Breast epithelium (tissue), 4 donors: ENCODE data around the gene PRKAB1. TPM values are rescaled to one million over a fixed set of nuclear protein-coding genes. Genes with fewer than 3 reads are reported as not detected.

Source experiments
- DNase-seq, 2 donors: peaks; one replicate each; pipeline ENCODE4 v3.0.0-alpha.2; 2019; ENCODE audit warnings: low spot score in 2 of 2
- H3K27ac ChIP-seq, 2 donors: fragments of 200-600 bp; sonication (generic) in 1 of 2; one replicate each; pipeline ENCODE4 v1.5.1; 2016 to 2019; ENCODE audit warnings: mild to moderate bottlenecking in 1 of 2
- H3K27me3 ChIP-seq, 2 donors: fragments of 200-600 bp; sonication (generic) in 1 of 2; one replicate each; pipeline versions ENCODE4 v1.5.1 to v1.6.0; 2017 to 2019; ENCODE audit warnings: control low read depth in 1 of 2, mild to moderate bottlenecking in 1 of 2
- H3K36me3 ChIP-seq: fragments of 200-600 bp; one replicate; pipeline ENCODE4 v1.5.1; 2019
- H3K4me1 ChIP-seq, 2 donors: fragments of 200-600 bp; sonication (generic); one replicate each; pipeline ENCODE4 v1.5.1; 2016 to 2019; ENCODE audit warnings: control low read depth in 1 of 2
- H3K4me3 ChIP-seq, 3 donors: fragments of 200-600 bp; sonication (generic); 1 replicate in 2 of 3; 2 replicates in 1 of 3; pipeline ENCODE4 v1.5.1; 2016 to 2019; ENCODE audit warnings: mild to moderate bottlenecking in 3 of 3, moderate library complexity in 2 of 3
- H3K9me3 ChIP-seq, 2 donors: fragments of 200-600 bp; sonication (generic) in 1 of 2; one replicate each; pipeline ENCODE4 v1.5.1; 2016 to 2019; ENCODE audit warnings: control low read depth in 1 of 2
- POLR2A ChIP-seq: fragments of 450-650 bp; IDR thresholded peaks from one replicate; pipeline ENCODE4 v1.6.1; 2016; ENCODE audit warnings: antibody characterized with exemption, mild to moderate bottlenecking, moderate library complexity
- POLR2AphosphoS5 ChIP-seq, 3 donors: sonication (generic); formaldehyde crosslinking; IDR thresholded peaks; one replicate each; pipeline ENCODE4 v1.6.1; 2017; ENCODE audit warnings: antibody characterized with exemption in 3 of 3
- intact Hi-C: fragments of 100-400 bp; cut with DNase I; formaldehyde crosslinking; loops from one replicate; pipeline ENCODE4 v1.15.1; 2023; ENCODE audit warnings: low total_unique reads
- total RNA-seq, 3 donors: library from RNA; depleted of rRNA; stranded (reverse); fragments of >200 nt; gene quantifications; one replicate each; pipeline ENCODE4 v1.1.0, GENCODE V29; 2016
- TF ChIP-seq, protein P1 (sequence below), 3 donors: fragments of 450-650 bp; IDR thresholded peaks; one replicate each; pipeline ENCODE4 v1.5.1; 2016 to 2017; ENCODE audit warnings: antibody characterized with exemption in 3 of 3, mild to moderate bottlenecking in 3 of 3, moderate library complexity in 3 of 3

PRKAB1 gene
- total RNA-seq, 3 donors from 2014 or later, result 20.2 to 39.0 (median 31.9) TPM

DNA sequence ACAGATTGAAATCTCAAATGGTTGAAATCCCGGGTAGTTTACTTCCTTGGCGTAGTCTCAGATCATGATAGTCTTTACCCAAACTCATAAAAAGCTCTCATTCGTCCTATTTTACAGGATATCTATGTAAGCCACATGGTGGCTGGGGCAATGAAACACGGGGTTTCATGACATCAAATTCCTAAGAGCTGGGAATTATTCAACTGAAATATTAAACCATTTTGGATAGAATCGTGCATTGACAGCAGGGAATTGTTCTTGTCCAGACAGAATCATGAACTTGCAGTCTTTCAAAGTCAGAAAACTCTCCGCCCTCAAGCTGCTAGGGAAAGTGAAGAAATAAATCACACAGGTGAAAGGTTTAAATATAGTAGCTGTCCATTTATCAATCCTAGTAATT, 33.2 kb upstream of the PRKAB1 start:
- TF ChIP-seq POLR2AphosphoS5 (IDR thresholded peaks at IDR 0.05), result no peak
- TF ChIP-seq POLR2A, result no peak
- TF ChIP-seq, protein P1, sequence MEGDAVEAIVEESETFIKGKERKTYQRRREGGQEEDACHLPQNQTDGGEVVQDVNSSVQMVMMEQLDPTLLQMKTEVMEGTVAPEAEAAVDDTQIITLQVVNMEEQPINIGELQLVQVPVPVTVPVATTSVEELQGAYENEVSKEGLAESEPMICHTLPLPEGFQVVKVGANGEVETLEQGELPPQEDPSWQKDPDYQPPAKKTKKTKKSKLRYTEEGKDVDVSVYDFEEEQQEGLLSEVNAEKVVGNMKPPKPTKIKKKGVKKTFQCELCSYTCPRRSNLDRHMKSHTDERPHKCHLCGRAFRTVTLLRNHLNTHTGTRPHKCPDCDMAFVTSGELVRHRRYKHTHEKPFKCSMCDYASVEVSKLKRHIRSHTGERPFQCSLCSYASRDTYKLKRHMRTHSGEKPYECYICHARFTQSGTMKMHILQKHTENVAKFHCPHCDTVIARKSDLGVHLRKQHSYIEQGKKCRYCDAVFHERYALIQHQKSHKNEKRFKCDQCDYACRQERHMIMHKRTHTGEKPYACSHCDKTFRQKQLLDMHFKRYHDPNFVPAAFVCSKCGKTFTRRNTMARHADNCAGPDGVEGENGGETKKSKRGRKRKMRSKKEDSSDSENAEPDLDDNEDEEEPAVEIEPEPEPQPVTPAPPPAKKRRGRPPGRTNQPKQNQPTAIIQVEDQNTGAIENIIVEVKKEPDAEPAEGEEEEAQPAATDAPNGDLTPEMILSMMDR (IDR thresholded peaks at IDR 0.05), result no peak
- Histone ChIP-seq H3K36me3 (no peaks in the 10 kb centered on the region), H3K4me3 (no peak overlapping the region), H3K9me3 (no peaks in the 10 kb centered on the region), H3K27ac (no peak overlapping the region), H3K27me3 (peaks cover 0 to 6% of the 10 kb centered on the region in 2 donors), H3K4me1 (no peaks in the 10 kb centered on the region)
- DNase-seq, result no peak
- intact Hi-C loops, result no loop called here

DNA sequence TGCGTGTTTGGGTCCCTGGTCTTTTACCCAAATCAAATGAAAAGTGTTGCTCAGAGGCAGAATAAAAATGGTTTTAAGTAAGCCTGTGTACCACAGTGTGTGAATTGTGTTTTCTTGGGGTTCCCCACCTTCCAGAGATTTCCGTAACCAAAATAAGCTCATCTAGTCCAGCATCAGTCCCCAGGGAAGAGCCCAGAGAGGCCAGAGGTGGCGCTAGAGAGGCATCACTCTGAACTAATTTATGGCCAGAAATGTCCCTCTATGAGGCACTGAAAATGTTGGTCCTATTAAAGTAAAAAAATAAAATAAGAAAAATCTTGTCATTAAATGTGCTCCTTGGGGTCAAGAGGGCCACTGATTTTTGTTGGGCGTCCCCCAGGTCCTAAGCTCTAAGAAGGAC, 24.9 kb upstream of the PRKAB1 start:
- H3K36me3 ChIP-seq, result no peaks in the 10 kb centered on the region
- DNase-seq, result no peak
- intact Hi-C loops, result no loop called here
- TF ChIP-seq, protein P1 (IDR thresholded peaks at IDR 0.05), result no peak
- TF ChIP-seq POLR2A (no peak), POLR2AphosphoS5 (IDR thresholded peaks at IDR 0.05) (no peak)
- H3K9me3 ChIP-seq, result no peaks in the 10 kb centered on the region
- no peaks in the 10 kb centered on the region for H3K27me3 ChIP-seq
- H3K4me1 ChIP-seq, result no peaks in the 10 kb centered on the region
- no peak overlapping the region for H3K4me3 ChIP-seq
- no peak overlapping the region for H3K27ac ChIP-seq

DNA sequence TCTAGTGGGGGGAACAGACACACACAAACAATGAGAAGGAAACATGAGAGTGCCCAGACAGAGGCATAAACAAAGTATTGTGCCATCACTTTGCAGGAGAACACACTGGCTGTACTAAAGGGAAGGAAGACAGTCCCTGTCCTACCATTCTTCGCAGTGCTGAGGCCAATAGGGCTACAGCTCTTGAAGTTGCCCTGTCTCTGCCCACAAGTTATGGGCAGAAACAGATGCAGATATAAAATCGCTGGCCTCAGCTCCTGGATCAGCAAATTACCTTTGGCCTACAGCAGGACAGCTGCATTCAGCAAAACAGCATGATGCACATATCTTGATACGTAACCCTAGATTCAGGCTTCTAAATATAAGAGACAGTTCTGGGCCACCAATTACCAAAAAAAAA, 23.0 kb upstream of the PRKAB1 start:
- no peaks in the 10 kb centered on the region for H3K9me3 ChIP-seq
- intact Hi-C loops, result no loop called here
- no peak overlapping the region for H3K27ac ChIP-seq
- no peaks in the 10 kb centered on the region for H3K27me3 ChIP-seq
- H3K36me3 ChIP-seq, result no peaks in the 10 kb centered on the region
- no peak for DNase-seq
- no peak overlapping the region for H3K4me3 ChIP-seq
- H3K4me1 ChIP-seq, result no peaks in the 10 kb centered on the region
- TF ChIP-seq POLR2AphosphoS5 (IDR thresholded peaks at IDR 0.05) (no peak), POLR2A (no peak)
- TF ChIP-seq, protein P1 (IDR thresholded peaks at IDR 0.05), result no peak

DNA sequence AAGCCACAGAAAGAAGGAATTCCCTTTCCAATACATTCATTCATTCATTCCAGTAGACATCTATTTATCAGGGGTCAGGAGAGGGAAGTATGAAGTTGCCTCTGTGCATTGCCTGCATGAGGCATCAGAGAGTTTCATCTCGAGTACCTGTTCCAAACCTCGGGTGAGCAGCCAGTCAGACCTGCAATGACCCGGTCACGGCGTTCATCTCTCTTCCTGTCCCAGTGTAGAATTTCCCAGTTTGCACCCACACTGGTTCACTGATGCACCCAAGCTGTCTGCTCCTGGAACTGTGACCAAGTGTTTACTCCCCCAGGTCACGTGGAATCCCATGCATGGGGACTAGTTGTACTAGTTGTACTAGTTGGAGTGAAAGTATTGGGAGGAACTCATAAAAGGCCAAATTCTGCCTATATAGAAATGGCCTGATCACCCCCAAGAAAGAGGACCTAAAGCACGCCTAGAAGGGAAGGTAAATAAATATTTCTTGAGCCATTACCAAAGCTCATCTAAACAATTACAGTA, 22.3 kb upstream of the PRKAB1 start:
- intact Hi-C loops, result no loop called here
- Histone ChIP-seq H3K27ac (no peak overlapping the region), H3K4me1 (no peaks in the 10 kb centered on the region), H3K27me3 (no peaks in the 10 kb centered on the region), H3K36me3 (no peaks in the 10 kb centered on the region), H3K9me3 (no peaks in the 10 kb centered on the region), H3K4me3 (no peak overlapping the region)
- no peak for DNase-seq
- TF ChIP-seq, protein P1 (IDR thresholded peaks at IDR 0.05), result no peak
- TF ChIP-seq POLR2A, result no peak
- no peak for TF ChIP-seq POLR2AphosphoS5 (IDR thresholded peaks at IDR 0.05)

DNA sequence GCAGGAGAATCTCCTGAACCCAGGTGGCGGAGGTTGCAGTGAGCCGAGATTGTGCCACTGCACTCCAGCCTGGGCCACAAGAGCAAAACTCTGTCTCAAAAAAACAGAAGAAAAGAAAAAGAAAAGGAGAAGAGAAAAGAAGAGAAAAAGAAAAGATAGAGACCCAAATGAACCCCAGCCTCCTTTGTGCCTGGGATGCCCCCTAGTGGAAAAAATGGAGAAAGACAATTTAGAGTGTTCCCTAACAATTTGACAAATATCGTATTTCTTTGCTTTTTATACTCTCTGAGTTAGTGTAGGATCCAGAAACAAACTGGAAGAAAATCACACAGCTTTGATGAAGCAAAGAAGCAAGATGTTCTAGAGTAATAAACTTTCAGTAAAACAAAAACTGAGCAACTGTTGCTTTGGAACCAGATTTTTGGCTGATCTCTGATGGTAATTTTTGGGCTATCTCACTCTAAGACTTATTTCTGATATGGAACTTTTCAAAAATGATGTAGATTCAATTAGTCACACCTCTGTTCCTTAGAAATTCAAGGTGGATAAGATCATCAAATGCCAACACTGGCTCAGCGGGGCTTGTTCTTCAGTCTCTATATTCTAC, 18.6 kb upstream of the PRKAB1 start:
- H3K27me3 ChIP-seq, result no peaks in the 10 kb centered on the region
- TF ChIP-seq, protein P1 (IDR thresholded peaks at IDR 0.05), result peak in 1 of 3 donors; percentile 25
- TF ChIP-seq POLR2AphosphoS5 (IDR thresholded peaks at IDR 0.05) (no peak), POLR2A (no peak)
- no peaks in the 10 kb centered on the region for H3K36me3 ChIP-seq
- H3K27ac ChIP-seq, result no peak overlapping the region
- intact Hi-C loops, result no loop called here
- H3K4me3 ChIP-seq, result no peak overlapping the region
- H3K4me1 ChIP-seq, result no peaks in the 10 kb centered on the region
- H3K9me3 ChIP-seq, result peaks cover 9 to 17% of the 10 kb centered on the region in 2 donors
- no peak for DNase-seq
